ENCODE measurements around the gene CTU2.

GRCh38 chr16:88706229-88706964 is at the start of gene CTU2, which contains the start of gene RNF166:
- no peak for TF ChIP-seq CTCF (IDR thresholded peaks at IDR 0.05)
- no peak for TF ChIP-seq EP300 (IDR thresholded peaks at IDR 0.05)
